SK-N-SH treated with all-trans-retinoic acid at 6 μM for 48 hours (cell line): Measurements from ENCODE around the gene ECM1.

ENCODE experiments used
- ATAC-seq: fragments of 200-7000 bp; cut with Tn5 transposase; 3 replicates; pipeline ENCODE4 v1.9.1; 2020; ENCODE audit warnings: mild to moderate bottlenecking, moderate library complexity
- ARNTL ChIP-seq: fragments of 450-650 bp; formaldehyde crosslinking; IDR thresholded peaks from 2 replicates; pipeline ENCODE4 v1.5.0; 2020; ENCODE audit warnings: low read depth, mild to moderate bottlenecking, moderate library complexity, borderline replicate concordance
- BACH2 ChIP-seq: fragments of 250-450 bp; sonication (Bioruptor Pico); IDR thresholded peaks from 2 replicates; pipeline ENCODE4 v1.9.0; 2021; ENCODE audit warnings: mild to moderate bottlenecking, borderline replicate concordance
- CSDC2 ChIP-seq: fragments of 250-450 bp; sonication (Bioruptor Pico); IDR thresholded peaks from 2 replicates; pipeline ENCODE4 v1.5.0; 2020; ENCODE audit warnings: mild to moderate bottlenecking, moderate library complexity
- ESRRG ChIP-seq: fragments of 250-450 bp; sonication (Bioruptor Pico); IDR thresholded peaks from 2 replicates; pipeline ENCODE4 v1.6.1; 2021; ENCODE audit warnings: mild to moderate bottlenecking
- GLIS3 ChIP-seq: fragments of 250-450 bp; sonication (Bioruptor Pico); IDR thresholded peaks from 2 replicates; pipeline ENCODE4 v1.5.0; 2020; ENCODE audit warnings: mild to moderate bottlenecking, moderate library complexity
- ISL1 ChIP-seq: fragments of 250-450 bp; sonication (Bioruptor Pico); IDR thresholded peaks from 2 replicates; pipeline ENCODE4 v2.1.2; 2022; ENCODE audit warnings: mild to moderate bottlenecking, moderate library complexity
- OSR1 ChIP-seq: fragments of 250-450 bp; sonication (Bioruptor Pico); IDR thresholded peaks from 2 replicates; pipeline ENCODE4 v1.8.0; 2022; ENCODE audit warnings: moderate library complexity, mild to moderate bottlenecking, inconsistent platforms
- PATZ1 ChIP-seq: fragments of 250-450 bp; sonication (Bioruptor Pico); IDR thresholded peaks from 2 replicates; pipeline ENCODE4 v1.8.0; 2020; ENCODE audit warnings: mild to moderate bottlenecking, moderate library complexity, borderline replicate concordance
- PPARA ChIP-seq: fragments of 250-450 bp; sonication (Bioruptor Pico); IDR thresholded peaks from 2 replicates; pipeline ENCODE4 v1.5.0; 2020; ENCODE audit warnings: mild to moderate bottlenecking, borderline replicate concordance
- RARB ChIP-seq: fragments of 250-450 bp; sonication (Bioruptor Pico); IDR thresholded peaks from 2 replicates; pipeline ENCODE4 v1.8.0; 2021; ENCODE audit warnings: mild to moderate bottlenecking, moderate library complexity
- SNAI2 ChIP-seq: fragments of 250-450 bp; sonication (Bioruptor Pico); IDR thresholded peaks from 2 replicates; pipeline ENCODE4 v1.5.0; 2020; ENCODE audit warnings: mild to moderate bottlenecking, moderate library complexity
- TCF4 ChIP-seq: fragments of 250-450 bp; sonication (Bioruptor Pico); IDR thresholded peaks from 2 replicates; pipeline ENCODE4 v1.8.0; 2021; ENCODE audit warnings: mild to moderate bottlenecking, moderate library complexity, borderline replicate concordance
- TOX ChIP-seq: fragments of 250-450 bp; sonication (Bioruptor Pico); IDR thresholded peaks from 2 replicates; pipeline ENCODE4 v1.8.0; 2021; ENCODE audit warnings: mild to moderate bottlenecking, moderate library complexity, borderline replicate concordance
- TSHZ2 ChIP-seq: fragments of 250-450 bp; sonication (Bioruptor Pico); IDR thresholded peaks from 2 replicates; pipeline ENCODE4 v1.5.0; 2020; ENCODE audit warnings: mild to moderate bottlenecking, moderate library complexity
- ZC3H10 ChIP-seq: fragments of 250-450 bp; sonication (Bioruptor Pico); IDR thresholded peaks from 2 replicates; pipeline ENCODE4 v1.5.1; 2021; ENCODE audit warnings: mild to moderate bottlenecking, moderate library complexity
- ZFP3 ChIP-seq: fragments of 250-450 bp; sonication (Bioruptor Pico); IDR thresholded peaks from 2 replicates; pipeline ENCODE4 v1.5.0; 2020; ENCODE audit warnings: mild to moderate bottlenecking, moderate library complexity
- ZFP30 ChIP-seq: fragments of 450-650 bp; formaldehyde crosslinking; IDR thresholded peaks from 2 replicates; pipeline ENCODE4 v1.5.0; 2022; ENCODE audit warnings: mild to moderate bottlenecking, moderate library complexity
- ZNF565 ChIP-seq: fragments of 450-650 bp; formaldehyde crosslinking; conservative IDR thresholded peaks from 2 replicates; pipeline ENCODE4 v1.5.0; 2020; ENCODE audit warnings: low read depth, mild to moderate bottlenecking, moderate library complexity
- ZNF70 ChIP-seq: fragments of 450-650 bp; formaldehyde crosslinking; IDR thresholded peaks from 2 replicates; pipeline ENCODE4 v1.5.0; 2020; ENCODE audit warnings: mild to moderate bottlenecking, moderate library complexity
- ZNF8 ChIP-seq: fragments of 450-650 bp; formaldehyde crosslinking; IDR thresholded peaks from 2 replicates; pipeline ENCODE4 v1.5.0; 2020; ENCODE audit warnings: mild to moderate bottlenecking, moderate library complexity
- TF ChIP-seq, protein P1 (sequence below): fragments of 250-450 bp; sonication (Bioruptor Pico); IDR thresholded peaks from 2 replicates; pipeline ENCODE4 v1.5.1; 2021; ENCODE audit warnings: mild to moderate bottlenecking, moderate library complexity
- TF ChIP-seq, protein P2 (sequence below): fragments of 250-450 bp; sonication (Bioruptor Pico); IDR thresholded peaks from 2 replicates; pipeline ENCODE4 v1.8.0; 2021; ENCODE audit warnings: low read depth, mild to moderate bottlenecking, moderate library complexity, borderline replicate concordance

ECM1 gene

GRCh38 chr1:150530491-150531159, 22.7 kb downstream of the ECM1 start:
- no peak for ATAC-seq

DNA sequence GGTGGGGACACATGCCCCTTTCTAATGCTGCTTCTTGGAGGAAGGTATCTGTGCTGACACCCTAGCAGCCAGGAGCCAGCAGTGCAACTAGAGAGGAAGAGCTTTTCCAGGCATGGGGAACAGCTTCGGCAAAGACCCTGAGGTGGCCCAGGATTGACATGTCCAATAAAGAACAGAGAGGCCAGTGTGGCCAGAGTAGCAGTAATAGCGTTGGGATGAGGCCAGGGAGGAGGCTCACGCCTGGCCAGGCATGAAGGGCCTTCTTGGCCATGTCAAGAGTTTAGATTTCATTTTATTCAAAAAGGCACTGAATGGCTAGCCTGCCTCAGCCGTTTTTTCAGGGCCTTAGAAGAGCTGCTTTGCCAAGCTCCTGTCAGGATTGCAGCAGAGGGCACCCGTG, 25.0 kb downstream of the ECM1 start:
- ATAC-seq: peak; percentile 11
- TF ChIP-seq TCF4 (CRISPR knock-in tag): no peak
- TF ChIP-seq PPARA (CRISPR knock-in tag): no peak
- TF ChIP-seq RARB (CRISPR knock-in tag): no peak
- no peak for TF ChIP-seq ZC3H10
- TF ChIP-seq BACH2 (CRISPR knock-in tag): no peak
- TF ChIP-seq ZNF565 (CRISPR knock-in tag): no peak
- no peak for TF ChIP-seq ZFP3
- no peak for TF ChIP-seq ARNTL (CRISPR knock-in tag)
- no peak for TF ChIP-seq ISL1
- no peak for TF ChIP-seq TOX (CRISPR knock-in tag)
- TF ChIP-seq PATZ1: no peak

More at GRCh38 chr1:150530491-150531159, 22.7 kb downstream of the ECM1 start:
- no peak for TF ChIP-seq SNAI2
- no peak for TF ChIP-seq ZC3H10
- no peak for TF ChIP-seq PPARA (CRISPR knock-in tag)
- no peak for TF ChIP-seq ZNF70
- no peak for TF ChIP-seq ESRRG (CRISPR knock-in tag)
- no peak for TF ChIP-seq PATZ1

DNA sequence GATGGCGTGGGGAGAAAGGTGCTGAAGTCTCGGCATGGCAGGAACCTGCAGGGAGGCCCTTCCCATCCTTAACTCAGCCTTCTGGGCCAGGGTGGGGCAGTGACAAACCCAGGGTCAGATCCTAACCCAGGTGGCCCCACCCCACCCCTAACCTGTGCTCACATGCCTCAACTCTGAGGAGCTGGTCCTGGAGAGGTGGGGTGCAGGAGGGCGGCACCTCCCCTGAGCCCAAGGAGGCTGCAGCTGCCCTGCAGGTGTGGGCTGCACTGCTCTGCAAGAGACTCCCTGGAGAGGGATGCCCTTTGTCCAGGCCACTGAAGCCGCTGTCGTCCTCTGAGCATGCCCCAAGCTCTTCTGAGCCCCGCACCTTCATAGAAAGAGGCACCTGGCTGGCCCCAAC, 26.1 kb downstream of the ECM1 start:
- TF ChIP-seq BACH2 (CRISPR knock-in tag) (no peak), SNAI2 (no peak), ZNF70 (no peak), CSDC2 (CRISPR knock-in tag) (no peak), ZFP30 (CRISPR knock-in tag) (no peak), RARB (CRISPR knock-in tag) (no peak), ARNTL (CRISPR knock-in tag) (no peak), PPARA (CRISPR knock-in tag) (no peak), OSR1 (no peak), GLIS3 (no peak), TCF4 (CRISPR knock-in tag) (no peak), ESRRG (CRISPR knock-in tag) (no peak), TOX (CRISPR knock-in tag) (no peak), TSHZ2 (CRISPR knock-in tag) (no peak), ZNF8 (no peak), ZFP3 (no peak), ISL1 (no peak)
- TF ChIP-seq, protein P1, sequence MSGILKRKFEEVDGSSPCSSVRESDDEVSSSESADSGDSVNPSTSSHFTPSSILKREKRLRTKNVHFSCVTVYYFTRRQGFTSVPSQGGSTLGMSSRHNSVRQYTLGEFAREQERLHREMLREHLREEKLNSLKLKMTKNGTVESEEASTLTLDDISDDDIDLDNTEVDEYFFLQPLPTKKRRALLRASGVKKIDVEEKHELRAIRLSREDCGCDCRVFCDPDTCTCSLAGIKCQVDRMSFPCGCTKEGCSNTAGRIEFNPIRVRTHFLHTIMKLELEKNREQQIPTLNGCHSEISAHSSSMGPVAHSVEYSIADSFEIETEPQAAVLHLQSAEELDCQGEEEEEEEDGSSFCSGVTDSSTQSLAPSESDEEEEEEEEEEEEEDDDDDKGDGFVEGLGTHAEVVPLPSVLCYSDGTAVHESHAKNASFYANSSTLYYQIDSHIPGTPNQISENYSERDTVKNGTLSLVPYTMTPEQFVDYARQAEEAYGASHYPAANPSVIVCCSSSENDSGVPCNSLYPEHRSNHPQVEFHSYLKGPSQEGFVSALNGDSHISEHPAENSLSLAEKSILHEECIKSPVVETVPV (CRISPR knock-in tag): no peak
- TF ChIP-seq, protein P2, sequence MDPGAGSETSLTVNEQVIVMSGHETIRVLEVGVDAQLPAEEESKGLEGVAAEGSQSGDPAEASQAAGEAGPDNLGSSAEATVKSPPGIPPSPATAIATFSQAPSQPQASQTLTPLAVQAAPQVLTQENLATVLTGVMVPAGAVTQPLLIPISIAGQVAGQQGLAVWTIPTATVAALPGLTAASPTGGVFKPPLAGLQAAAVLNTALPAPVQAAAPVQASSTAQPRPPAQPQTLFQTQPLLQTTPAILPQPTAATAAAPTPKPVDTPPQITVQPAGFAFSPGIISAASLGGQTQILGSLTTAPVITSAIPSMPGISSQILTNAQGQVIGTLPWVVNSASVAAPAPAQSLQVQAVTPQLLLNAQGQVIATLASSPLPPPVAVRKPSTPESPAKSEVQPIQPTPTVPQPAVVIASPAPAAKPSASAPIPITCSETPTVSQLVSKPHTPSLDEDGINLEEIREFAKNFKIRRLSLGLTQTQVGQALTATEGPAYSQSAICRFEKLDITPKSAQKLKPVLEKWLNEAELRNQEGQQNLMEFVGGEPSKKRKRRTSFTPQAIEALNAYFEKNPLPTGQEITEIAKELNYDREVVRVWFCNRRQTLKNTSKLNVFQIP (CRISPR knock-in tag): no peak
- TF ChIP-seq, all 23 proteins: peak for 0
- no peak for ATAC-seq
